Cardiac septum (tissue), 1 donor: ENCODE results near the gene DNAJB13. TPM values are rescaled to one million over a fixed set of nuclear protein-coding genes. Genes with fewer than 3 reads are reported as not detected.

Experiments
- DNase-seq: peaks from one replicate; pipeline ENCODE4 v3.0.0-alpha.2; 2020; ENCODE audit warnings: low spot score
- intact Hi-C: fragments of 100-400 bp; cut with DNase I; formaldehyde crosslinking; loops from one replicate; pipeline ENCODE4 v1.14.0; 2022
- total RNA-seq: library from RNA; stranded (reverse); fragmentation: NEBNext Ultra II Directional; extraction: Animal tissue kit (Norgen Biotek cat#: 25700); gene quantifications from one replicate; pipeline ENCODE4 v1.2.1, GENCODE V29; 2021
- donor health status: DM: no; HTN: no; CAD: no.

The DNAJB13 gene
- total RNA-seq, 1 donor from 2014 or later = not detected

DNA sequence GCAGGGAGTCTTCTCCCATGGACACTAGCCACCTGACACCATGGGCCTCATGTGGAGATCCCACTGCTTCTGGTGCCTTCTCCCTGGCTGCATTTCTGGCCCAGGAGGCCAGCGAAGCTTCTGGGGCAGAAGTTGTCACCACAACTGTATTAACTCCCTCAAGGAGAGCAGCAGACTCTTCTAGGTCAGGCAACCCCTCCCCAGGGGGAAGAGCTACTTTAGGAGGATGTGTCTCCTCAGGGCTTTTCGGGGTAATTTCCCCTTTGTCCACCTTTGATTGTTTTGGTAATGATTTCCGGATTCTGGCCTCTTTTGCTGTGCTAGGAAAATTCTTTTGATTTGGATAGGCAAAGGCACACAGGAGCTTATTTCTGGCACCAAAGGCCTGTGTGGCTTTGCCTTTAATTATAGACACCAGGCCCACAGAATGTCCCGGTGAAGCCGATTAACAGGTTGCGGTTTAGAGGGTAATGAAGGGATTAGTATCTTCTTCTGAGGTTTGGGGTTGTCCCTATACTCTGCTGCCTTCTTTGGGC is 40.7 kb downstream of the DNAJB13 start:
- intact Hi-C loops = no loop called here
- DNase-seq = peak; percentile 38

DNA sequence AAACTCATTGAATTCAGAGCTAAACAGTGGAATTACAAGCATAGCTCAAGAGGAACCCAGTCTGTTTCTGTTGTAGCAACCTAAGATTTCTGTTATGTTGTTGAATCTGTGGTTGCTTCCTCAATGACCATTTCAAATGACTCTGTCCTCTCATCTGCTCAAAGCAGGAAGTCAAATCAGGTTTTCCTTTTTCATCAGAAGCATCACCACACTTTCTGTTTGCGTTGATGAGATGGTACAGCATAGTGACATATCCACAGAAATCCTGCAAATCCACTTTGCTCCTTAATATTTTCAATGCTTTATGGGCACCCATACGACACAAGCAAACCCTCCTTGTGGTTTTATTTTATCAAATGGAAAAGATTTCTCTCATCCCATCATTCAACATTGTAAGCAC is 44.4 kb downstream of the DNAJB13 start:
- no peak for DNase-seq
- intact Hi-C loops = no loop called here

DNA sequence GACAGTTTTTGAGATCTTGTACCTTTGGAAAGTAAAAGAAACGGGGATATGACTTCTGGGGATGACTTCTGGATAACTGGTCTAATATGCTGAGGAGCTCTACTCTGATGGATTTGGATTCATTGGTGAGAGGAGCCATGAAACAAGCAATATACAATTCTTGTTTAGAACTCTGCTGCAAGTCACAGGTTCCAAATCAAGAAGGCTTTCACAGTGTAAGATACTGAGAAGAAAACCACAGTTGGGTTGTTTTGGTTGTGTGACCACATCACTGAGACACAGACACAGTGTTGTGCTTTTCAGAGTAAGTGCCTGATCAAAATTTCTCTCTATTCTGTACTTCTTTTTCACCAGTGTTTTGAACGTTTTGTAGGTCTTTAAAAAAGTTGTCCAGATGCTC is 44.9 kb downstream of the DNAJB13 start:
- no peak for DNase-seq
- intact Hi-C loops = no loop called here

DNA sequence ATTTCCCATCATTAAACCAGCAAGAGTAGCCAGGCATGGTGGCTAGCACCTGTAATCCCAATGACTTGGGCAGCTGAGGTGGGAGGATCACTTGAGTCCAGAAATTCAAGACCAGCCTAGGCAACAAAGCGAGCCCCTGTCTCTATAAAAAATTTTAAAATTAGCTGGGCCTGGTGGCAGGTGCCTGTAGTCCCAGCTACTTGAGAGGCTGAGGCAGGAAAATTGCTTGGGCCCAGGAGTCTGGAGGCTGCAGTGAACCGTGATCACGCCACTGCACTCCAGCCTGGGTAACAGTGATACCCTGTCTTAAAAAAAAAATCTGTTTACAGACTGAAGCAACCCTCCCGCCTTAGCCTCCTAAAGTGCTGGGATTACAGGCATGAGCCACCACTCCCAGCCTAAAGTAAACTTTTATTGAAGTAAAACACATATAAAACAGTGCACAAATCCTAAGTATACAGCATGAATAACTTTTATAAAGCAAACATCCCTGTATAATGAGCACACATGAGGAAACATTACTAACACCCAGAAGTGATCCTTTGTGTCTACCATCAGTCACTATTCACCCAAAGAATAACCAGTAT is 45.4 kb downstream of the DNAJB13 start:
- intact Hi-C loops = no loop called here

DNA sequence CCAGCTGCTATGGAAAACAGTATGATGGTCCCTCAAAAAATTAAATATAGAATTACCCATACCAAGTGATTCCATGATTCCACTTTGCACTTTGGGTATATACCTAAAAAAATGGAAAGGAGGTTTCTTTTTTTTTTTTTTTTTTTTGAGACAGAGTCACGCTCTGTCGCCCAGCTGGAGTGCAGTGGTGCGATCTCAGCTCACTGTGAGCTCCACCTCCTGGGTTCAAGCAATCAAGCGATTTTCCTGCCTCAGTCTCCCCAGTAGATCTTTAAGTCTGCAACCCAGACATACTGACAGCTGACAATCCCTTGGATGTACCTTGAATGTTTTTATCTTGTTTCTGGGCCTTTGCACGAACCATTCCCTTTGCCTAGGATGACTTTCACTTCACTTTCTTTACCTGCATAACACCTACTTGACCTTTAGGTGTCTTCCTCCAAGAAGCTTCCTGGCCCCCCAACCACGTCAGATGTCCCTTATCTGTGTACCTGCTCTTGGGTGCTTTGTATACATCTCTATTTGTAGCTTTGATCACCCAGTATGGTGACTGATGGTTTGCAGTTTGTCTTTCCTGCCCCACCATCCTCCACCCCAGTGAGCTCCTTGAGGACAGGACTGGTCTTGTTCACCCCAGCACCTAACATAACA is 46.4 kb downstream of the DNAJB13 start:
- no peak for DNase-seq
- intact Hi-C loops = no loop called here

More for the DNA sequence above, 45.4 kb downstream of the DNAJB13 start:
- no peak for DNase-seq

DNA sequence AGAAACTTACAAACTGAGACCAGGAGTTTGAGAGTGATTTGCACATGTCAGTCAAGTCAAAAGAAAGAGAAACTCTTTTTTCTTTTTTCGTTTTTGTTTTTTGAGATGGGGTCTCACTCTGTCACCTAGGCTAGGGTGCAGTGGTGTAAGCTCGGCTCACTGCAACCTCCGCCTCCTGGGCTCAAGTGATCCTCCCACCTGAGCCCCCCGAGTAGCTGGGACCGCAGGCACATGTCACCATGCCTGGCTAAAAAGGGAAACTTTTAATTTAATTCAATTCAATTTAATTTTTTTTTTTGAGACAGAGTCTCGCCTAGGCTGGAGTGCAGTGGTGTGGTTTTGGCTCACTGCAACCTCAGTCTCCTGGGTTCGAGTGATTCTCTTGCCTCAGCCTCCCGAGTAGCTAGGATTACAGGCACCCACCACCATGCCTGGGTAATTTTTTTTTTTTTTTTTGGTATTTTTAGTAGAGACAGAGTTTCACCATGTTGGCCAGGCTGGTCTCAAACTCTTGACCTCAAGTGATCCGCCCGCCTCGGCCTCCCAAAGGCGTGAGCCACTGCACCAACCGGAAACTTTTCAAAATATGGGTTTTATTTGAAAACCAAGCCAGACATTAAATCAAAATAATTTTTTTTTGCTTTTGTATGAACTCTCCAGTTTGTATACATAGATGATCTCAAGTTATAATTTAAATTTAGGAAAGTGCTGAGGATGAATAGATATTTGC is 48.2 kb downstream of the DNAJB13 start:
- no peak for DNase-seq
- intact Hi-C loops = no loop called here

DNA sequence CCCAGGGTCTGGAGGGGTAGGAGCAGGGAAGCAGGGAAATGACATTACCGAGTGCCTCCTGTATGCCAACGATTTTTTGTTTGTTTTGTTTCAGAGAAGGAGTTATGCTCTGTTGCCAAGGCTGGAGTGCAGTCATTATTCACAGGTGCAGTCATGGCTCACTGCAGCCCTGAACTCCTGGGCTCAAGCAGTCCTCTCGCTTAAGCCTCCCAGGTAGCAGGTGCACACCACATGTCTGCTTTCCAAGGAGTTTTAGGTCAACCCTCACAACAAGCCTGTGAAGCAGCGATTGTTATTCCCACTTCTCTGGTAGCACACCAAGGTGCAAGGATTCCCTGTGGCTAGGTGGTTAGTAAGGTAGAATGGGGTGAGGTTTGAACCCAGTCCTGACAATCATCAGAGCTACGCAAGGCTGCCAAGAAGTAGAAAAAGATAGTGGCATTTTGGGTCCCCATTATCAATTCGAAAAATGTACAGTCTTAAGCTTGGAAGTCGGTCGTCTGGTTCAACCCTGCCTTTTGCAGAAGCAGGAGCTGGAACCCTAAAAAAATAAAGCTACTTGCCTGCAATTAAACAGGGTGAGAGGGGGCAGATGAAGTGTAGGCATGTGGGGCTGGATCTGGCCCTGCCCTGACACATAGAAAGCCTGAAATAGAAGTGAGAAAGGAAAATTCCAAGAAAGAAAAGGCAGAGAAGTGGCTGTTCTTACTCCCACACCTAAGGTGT is 48.9 kb downstream of the DNAJB13 start:
- DNase-seq = no peak
- intact Hi-C loops = no loop called here

DNA sequence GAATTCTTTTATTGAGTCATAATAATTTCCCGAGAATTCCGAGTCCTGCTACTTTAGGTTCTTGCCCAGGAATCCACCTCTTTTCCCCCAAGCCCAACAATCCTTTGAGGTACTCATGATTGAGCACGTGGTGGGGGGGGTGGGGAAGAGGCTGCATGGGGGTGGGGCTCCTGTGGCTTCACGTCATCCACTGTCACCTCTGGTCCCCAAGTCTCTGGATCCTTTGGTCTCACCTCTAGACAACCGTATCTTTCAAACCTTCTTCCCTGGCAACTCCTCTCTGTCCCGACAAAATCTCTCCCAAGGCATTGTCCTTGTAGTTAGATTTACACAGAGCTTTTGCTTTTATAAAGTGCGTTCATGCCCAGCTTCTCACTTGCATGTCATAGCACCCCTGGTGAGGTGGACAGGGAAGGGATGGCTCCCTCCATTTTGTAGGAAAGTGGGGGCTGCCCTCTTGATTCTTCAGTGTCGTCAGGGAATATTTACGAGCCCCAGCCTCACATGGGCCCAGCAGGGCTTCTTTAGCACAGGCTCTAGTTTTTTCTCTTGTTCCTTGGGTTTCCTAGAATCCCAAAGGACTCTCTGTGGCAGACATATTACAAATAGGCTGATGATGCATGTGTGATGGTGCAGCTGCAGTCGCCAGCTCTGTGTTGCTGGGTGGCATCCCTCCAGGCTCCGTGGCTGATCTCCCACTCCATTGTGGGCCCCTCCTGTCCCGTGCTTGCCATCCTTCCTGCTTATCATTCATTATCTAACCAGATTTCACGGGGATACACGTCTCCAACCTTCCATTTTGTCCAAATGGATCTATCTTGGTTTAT is 49.7 kb downstream of the DNAJB13 start:
- no peak for DNase-seq
- intact Hi-C loops = no loop called here

DNA sequence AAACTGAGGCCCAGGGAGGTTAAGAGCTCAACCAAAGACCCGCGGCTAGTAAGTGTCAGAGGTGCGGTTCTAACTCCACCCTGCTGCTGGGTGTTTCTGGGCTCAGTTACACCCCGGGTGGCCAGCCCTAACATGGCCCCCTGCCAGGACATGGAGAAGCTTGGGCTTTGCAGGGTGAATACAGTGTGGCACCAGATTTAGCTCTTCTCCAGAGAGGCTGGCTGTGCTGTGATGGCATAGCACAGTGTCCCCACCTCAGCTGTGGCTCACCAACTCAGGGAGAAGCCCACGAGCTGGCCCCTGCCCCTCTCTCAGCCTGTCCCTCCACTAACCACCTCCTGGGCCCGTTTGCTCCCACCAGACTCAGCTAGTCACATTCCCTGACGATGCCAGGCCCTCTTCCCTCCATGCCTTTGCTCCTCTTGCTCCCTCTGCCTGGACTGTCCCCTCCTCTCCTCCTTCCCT is 51.0 kb downstream of the DNAJB13 start:
- DNase-seq = no peak
- intact Hi-C loops = no loop called here

DNA sequence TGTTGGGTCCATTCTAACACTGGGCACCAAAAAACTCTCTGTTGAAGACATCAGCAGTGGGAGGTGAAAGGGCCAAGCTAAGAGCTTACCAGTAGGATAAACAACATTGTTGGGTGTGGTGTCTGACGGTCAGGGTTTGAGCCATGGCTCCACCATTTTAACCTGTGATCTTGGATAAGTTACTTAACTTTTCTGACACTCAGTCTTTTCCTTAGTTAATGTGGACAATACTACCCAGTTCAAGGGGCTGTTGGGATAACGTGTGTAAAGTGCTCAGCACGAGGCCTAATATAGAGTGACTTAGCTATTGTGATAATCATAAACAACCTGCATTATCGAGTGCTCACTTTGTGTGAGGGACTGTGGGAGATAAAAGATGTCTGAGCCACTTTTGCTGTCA is 52.0 kb downstream of the DNAJB13 start:
- intact Hi-C loops = no loop called here
- DNase-seq = no peak

DNA sequence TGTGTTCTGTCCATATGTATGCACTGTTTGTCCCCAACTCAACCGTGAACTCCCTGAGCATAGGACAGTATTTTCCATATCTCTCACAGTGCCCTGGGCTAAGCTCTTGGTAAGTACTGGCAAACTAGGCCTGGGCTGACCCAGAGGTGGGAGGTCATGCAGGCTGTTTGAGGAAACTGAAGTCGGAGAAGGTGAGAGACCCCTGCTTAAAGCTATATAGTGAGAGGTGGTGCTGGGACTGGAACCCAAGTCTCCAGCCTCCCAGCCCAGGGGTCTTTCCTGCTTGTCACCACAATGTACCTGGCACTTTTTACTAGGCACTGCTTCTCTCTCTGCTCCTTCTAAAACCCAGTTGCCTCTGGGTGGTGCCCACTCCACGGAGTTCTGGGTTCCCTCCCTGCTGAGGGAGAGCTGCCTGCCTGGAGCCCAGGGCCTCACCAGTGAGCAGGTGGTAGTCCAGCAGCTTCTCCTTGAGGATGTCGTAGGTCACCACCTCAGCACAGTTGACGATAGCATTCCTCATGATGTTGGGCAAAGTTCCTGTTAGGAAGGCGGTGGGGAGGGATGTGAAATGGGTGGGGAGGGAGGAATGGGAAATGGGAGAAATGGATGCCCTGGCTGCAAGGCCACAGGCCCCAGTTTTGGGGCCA is 53.3 kb downstream of the DNAJB13 start:
- intact Hi-C loops = no loop called here

DNA sequence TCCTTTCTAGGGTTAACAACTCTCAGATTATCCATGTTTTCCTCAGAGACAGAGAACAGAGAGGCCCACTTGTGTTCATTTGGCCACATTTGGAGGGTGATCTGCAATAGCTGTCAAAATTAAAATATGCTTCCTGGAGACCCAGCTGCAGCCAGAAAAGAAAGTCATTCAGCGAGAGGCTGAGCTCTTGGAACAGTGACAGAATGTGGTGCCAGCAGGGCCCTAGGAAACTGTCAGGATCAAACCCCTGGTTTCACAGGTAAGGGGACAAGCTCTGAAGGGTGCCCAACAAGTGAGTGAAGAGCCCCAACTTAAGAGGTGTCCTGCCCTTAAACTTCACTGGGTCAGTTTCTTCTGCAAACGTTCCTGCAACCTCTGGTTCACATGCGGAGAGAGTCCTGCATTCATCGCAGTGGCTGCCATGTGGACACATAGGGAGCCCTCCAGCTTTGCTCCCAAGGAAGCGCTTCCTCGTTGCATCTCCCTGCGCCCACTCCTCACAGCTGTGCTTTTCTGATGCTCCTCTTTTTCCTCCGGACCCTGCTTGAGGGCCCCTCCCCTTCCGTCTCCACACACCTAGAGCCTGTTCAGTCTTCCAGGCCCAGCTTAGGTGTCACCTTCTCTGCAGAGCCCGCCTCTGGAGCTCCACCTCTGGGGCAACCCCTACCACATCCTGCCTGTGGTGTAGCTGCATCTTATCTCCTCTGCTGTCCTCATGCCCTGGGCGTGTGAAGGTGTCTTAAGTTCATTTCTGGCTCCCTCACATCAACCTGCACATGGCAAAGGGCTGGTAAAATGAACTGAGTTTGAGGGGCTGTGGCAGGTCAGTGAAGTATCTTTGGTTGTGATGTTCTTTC is 54.2 kb downstream of the DNAJB13 start:
- no peak for DNase-seq
- intact Hi-C loops = no loop called here

More for the DNA sequence above, 53.3 kb downstream of the DNAJB13 start:
- no peak for DNase-seq

DNA sequence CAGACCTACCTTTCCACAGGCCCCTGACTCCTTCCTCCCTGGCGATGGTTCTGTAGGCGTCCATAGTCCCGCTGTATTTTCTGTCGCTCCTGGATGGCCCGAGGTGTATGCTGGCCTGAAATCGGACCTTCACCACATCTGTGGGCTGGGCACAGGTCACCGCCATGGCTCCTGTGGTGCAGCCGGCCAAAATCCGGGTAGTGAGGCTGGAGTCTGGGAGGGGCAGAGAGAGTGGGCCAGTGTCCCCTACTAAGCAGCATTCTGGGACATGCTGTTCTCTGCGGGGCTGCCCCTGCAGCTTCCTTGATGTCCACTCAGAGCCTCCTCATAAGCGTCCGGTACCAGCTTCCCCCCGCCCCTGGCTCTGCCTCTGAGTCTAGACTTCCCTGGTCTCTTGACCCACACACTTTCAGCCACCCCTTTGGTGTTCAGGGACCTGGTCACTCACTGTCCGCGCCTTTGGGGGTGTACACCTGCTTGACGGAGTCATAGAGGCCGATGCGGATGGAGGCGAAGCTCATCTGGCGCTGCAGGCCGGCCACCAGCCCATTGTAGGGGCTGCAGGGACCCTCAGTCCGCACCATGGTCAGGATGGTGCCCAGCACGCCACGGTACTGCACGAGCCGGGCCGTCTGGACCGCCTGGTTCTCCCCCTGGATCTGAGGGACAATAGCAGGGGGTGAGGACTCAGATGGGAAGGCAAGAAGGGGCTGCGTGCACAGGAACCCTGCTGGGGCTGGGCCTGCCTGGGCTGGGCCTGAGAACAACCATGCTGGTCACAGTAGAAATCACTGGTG is 55.1 kb downstream of the DNAJB13 start:
- DNase-seq = no peak
- intact Hi-C loops = no loop called here

DNA sequence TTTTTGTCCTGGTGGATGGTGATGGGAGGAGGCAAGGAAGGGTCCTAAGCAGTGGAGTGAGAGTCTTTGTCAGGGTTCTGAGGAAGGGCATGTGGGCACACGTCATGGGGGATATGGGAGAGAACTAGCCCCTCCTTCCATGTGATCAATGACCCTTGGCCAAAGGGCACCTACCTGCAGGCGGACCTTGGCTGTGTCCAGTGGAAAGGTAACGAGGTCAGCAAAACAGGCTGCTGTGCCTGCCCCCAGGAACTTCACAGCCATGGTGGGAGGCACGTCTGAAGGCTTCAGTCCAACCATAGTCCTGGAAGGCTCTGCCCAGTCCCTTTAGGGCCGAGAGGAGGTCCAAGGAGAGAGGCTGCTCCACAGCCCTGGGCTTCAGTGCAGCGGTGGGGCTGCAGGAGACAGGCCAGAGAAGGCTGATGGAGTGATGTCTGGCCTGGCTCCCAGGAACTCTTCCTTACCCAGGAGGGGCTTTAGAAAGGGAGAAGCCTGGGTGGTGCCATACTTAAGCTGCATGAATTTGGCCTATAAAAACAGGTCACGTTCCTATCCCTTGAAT is 56.0 kb downstream of the DNAJB13 start:
- intact Hi-C loops = no loop called here
- no peak for DNase-seq

DNA sequence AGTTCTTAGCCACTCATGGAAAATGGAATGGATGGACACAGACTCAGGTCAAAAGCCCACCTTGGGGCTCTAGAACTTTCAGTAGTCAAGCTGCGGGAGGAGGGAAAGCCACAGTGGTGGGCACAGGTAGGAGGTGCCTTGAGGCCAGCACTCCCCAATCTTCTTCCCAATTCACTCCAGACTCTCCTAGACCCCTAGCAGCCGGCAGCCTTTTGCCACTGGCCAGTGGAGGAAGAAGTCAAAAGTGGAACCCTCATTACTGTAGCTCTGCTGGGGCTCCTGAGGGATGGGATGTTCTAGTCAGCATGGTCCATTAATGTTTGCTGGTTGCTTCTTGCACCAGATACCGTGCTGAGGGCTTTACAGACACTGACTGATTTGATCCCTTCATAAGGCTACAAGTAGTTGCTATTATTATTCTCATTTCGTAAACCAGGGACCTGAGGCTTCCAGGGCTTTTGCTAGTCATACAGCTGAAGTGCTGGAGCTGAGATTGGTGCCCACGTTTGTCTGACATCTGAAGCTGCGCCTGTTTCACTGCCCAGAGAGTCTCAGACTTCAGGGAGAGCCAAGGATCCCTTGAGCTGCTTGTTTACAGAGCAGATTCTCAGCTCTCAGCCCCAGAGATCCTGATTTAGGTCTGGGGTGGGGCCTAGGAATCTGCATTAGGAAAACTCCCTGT is 57.0 kb downstream of the DNAJB13 start:
- intact Hi-C loops = no loop called here

More for the DNA sequence above, 57.0 kb downstream of the DNAJB13 start:
- no peak for DNase-seq
